ENCODE measurements around the gene RARG. TPM values are rescaled to one million over a fixed set of nuclear protein-coding genes. Genes with fewer than 3 reads are reported as not detected.
"Not testable (repeated sequence)": the region's sequence is repeated elsewhere in the genome, so short reads cannot be mapped to it uniquely, and the experiment has no call there.

RARG gene
- total and polyA plus RNA-seq, 9 donors: 8.7 to 37.0 (median 25.8) TPM

- H3K9me3 ChIP-seq: no peaks in the 10 kb centered on the region
- H3K27me3 ChIP-seq: no peaks in the 10 kb centered on the region
- H3K27ac ChIP-seq: peak overlapping the region; percentile 69 to 87
- DNase-seq: peak in 3 of 5 donors; percentile 78 to 88 (median 85)
- no peaks in the 10 kb centered on the region for H3K36me3 ChIP-seq
- H3K4me1 ChIP-seq (ENCODE audit: insufficient read depth): peaks cover 14% of the 10 kb centered on the region
- peak overlapping the region; percentile 58 for H3K4me3 ChIP-seq
- intact Hi-C loops (cut with DNase I): loop anchor here in 1 of 4 donors (5.0 kb wide), 1 partner anchor 134 kb away; no protein-coding TSS in a partner anchor
- 1 to 2% (median 1%) methylated on average over 30 to 56 of the region's 57 CpGs for WGBS, 3 donors
- TF ChIP-seq POLR2A (IDR thresholded peaks at IDR 0.05): no peak
- TF ChIP-seq, protein P1, sequence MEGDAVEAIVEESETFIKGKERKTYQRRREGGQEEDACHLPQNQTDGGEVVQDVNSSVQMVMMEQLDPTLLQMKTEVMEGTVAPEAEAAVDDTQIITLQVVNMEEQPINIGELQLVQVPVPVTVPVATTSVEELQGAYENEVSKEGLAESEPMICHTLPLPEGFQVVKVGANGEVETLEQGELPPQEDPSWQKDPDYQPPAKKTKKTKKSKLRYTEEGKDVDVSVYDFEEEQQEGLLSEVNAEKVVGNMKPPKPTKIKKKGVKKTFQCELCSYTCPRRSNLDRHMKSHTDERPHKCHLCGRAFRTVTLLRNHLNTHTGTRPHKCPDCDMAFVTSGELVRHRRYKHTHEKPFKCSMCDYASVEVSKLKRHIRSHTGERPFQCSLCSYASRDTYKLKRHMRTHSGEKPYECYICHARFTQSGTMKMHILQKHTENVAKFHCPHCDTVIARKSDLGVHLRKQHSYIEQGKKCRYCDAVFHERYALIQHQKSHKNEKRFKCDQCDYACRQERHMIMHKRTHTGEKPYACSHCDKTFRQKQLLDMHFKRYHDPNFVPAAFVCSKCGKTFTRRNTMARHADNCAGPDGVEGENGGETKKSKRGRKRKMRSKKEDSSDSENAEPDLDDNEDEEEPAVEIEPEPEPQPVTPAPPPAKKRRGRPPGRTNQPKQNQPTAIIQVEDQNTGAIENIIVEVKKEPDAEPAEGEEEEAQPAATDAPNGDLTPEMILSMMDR (IDR thresholded peaks at IDR 0.05): no peak
- no peak for TF ChIP-seq EP300 (IDR thresholded peaks at IDR 0.05)
Measured at GRCh38 chr12:53180931-53181645, 50.9 kb downstream of the RARG start.

DNA sequence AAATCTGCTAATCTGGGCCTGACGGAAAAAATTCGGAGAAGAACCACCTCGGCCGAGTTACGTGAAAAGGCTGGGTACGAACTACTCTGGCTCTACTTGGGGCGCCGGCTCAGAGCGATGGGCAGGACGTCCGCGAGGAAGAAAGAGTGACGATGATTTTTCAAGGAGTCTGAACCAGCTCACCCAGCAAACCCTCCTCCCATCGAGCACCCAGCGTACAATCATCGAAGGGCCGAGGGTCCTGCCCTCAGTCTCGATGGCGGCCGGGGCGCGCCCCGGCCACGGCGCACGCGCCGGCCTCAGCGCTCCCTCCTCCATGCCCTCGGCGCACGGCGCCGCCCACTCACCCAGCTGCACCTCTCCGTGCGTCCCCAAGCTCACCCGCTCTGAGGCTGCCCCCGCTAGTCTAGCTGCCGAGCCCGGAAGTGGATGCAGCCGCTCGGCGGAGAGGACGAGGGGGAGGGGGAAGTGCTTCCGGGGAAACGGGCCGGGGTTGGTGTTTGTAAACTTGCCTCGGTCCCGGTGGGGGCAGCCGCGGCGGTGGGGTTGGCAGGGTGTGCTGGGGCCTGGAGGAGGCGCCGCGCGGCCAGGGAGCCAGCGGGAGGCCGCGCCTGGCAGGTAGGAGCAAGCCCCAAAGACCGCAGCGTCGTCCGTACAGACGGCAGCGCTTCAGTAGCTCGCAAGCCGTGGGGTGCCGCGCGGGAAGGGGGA, 51.6 kb downstream of the RARG start, which contains the start of the genes CSAD and ZNF740:
Gene CSAD, minus strand, starts transcription at position 706 of the 711 bp plus-strand sequence. CDS start 7,455 bp downstream, outside the sequence.
Gene ZNF740, plus strand, starts transcription at position 503 of the 711 bp plus-strand sequence. CDS start 1,262 bp downstream, outside the sequence.
- Histone ChIP-seq H3K27ac (peak within 1 kb of the TSS; percentile 69 to 87), H3K36me3 (no peaks in the 10 kb centered on the region), H3K4me1 (ENCODE audit: insufficient read depth) (peaks cover 14% of the 10 kb centered on the region), H3K4me3 (peak within 1 kb of the TSS; percentile 58), H3K27me3 (no peaks in the 10 kb centered on the region), H3K9me3 (no peaks in the 10 kb centered on the region)
- intact Hi-C loops (cut with DNase I): loop anchor here in 1 of 4 donors (5.0 kb wide), 1 partner anchor 133 kb away; no protein-coding TSS in a partner anchor
- peak; percentile 96 to 98 (median 98) for DNase-seq
- TF ChIP-seq POLR2A (IDR thresholded peaks at IDR 0.05) (peak; percentile 72), EP300 (IDR thresholded peaks at IDR 0.05) (no peak)
- 1% methylated on average over 48 to 70 of the region's 70 CpGs for WGBS, 3 donors

DNA sequence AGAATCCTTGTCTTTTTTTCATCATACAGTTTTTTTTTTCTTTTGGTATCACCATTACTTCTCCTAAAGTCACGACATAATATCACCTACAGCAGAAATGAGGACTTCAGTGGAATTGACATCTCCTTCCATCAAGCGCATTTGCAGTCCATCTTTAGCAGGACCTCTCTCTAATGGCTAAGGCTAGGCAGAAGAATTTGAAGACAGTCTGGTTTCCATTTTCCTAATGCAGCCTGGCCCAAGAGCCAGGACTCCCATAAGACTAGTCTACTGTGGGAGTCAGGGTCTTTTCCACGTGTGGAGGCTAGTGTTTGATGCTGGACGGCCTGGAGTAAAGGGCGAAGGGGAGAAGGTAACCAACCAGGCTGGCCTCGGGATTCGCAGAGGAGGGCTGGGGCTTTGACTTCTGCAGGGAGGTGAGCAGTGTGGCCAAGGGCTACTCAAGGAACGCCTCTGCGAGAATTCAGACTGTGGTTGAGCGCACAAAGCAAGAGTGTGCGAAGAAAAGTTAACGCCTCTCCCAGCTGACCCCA, 52.3 kb downstream of the RARG start:
- intact Hi-C loops (cut with DNase I): loop anchor here in 1 of 4 donors (5.0 kb wide), 1 partner anchor 132 kb away; no protein-coding TSS in a partner anchor
- WGBS, 3 donors: 16 to 17% (median 16%) methylated on average over 12 of the region's 12 CpGs
- Histone ChIP-seq H3K9me3 (no peaks in the 10 kb centered on the region), H3K27ac (peak overlapping the region; percentile 47 to 87), H3K4me1 (ENCODE audit: insufficient read depth) (peaks cover 17% of the 10 kb centered on the region), H3K27me3 (no peaks in the 10 kb centered on the region), H3K4me3 (peak overlapping the region; percentile 58), H3K36me3 (no peaks in the 10 kb centered on the region)
- DNase-seq: peak in 2 of 5 donors; percentile 45 to 57
- TF ChIP-seq POLR2A (IDR thresholded peaks at IDR 0.05) (no peak), EP300 (IDR thresholded peaks at IDR 0.05) (no peak)
- TF ChIP-seq, protein P1 (IDR thresholded peaks at IDR 0.05): no peak

- 93 to 95% (median 94%) methylated on average over 14 of the region's 14 CpGs for WGBS, 3 donors
- peaks cover 17% of the 10 kb centered on the region for H3K4me1 ChIP-seq (ENCODE audit: insufficient read depth)
- H3K9me3 ChIP-seq, H3K36me3 ChIP-seq, H3K4me3 ChIP-seq, H3K27ac ChIP-seq, H3K27me3 ChIP-seq, DNase-seq: not testable (repeated sequence)
- intact Hi-C loops (cut with DNase I): loop anchor here in 1 of 4 donors (1.0 kb wide), 1 partner anchor 49 kb away; no protein-coding TSS in a partner anchor
Measured at GRCh38 chr12:53178803-53179202, 53.2 kb downstream of the RARG start.

DNA sequence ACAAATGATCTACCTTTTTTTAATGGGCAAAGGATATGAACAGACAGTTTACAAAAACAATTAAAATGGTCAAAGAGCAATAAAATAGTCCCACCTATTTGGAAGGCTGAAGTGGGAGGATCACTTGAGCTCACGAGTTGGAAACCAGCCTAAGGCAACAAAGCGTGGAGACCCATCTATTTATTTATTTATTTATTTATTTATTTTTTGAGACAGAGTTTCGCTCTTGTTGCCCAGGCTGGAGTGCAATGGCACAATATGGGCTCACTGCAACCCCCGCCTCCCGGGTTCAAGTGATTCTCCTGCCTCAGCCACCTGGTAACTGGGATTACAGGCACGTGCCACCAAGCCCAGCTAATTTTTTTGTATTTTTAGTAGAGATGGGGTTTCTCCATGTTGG, 54.6 kb downstream of the RARG start:
- H3K9me3 ChIP-seq; intact Hi-C loops (cut with DNase I); H3K27me3 ChIP-seq; H3K36me3 ChIP-seq; H3K4me3 ChIP-seq; DNase-seq; H3K27ac ChIP-seq: not testable (repeated sequence)
- WGBS, 3 donors: 88 to 89% (median 88%) methylated on average over 6 of the region's 6 CpGs
- H3K4me1 ChIP-seq (ENCODE audit: insufficient read depth): peaks cover 13% of the 10 kb centered on the region
